HG03520 (cell line): ENCODE measurements around the gene ACOX3.
A peak's percentile ranks its signal among the peaks of the same experiment; 100 is the strongest.
"Not testable (repeated sequence)": the region's sequence is repeated elsewhere in the genome, so short reads cannot be mapped to it uniquely, and the experiment has no call there.

ENCODE experiments used
- ATAC-seq: cut with Tn5 transposase; IDR thresholded peaks from one replicate; pipeline ENCODE4 v1.9.1; 2021; ENCODE audit warnings: mild to moderate bottlenecking, moderate library complexity; ENCODE audit not compliant: unreplicated experiment

Gene ACOX3

GRCh38 chr4:8440492-8441311 is at the start of gene ACOX3, which contains the start of gene TRMT44:
ACOX3 (minus strand) TSS chr4:8440723; CDS start chr4:8416521, 24,202 bp downstream.
TRMT44 (plus strand) TSS chr4:8440777; CDS start chr4:8440823, 46 bp downstream.
- ATAC-seq, result peak; percentile 79

GRCh38 chr4:8488791-8489369 is 48.4 kb upstream of the ACOX3 start:
- no peak for ATAC-seq

- not testable (repeated sequence) for ATAC-seq
These were observed 46.1 kb upstream of the ACOX3 start for GRCh38 chr4:8486643-8487042.

- ATAC-seq, result no peak
These were observed 39.7 kb upstream of the ACOX3 start for GRCh38 chr4:8480221-8480620.

- no peak for ATAC-seq
These were observed 38.5 kb upstream of the ACOX3 start for GRCh38 chr4:8478801-8479744.

- ATAC-seq, result no peak
These were observed 37.8 kb upstream of the ACOX3 start for GRCh38 chr4:8478371-8478770.

- no peak for ATAC-seq
These were observed 37.2 kb upstream of the ACOX3 start for GRCh38 chr4:8477676-8478075.

- ATAC-seq, result no peak
These were observed 36.6 kb upstream of the ACOX3 start for GRCh38 chr4:8477095-8477635.

GRCh38 chr4:8475751-8476575 is 35.4 kb upstream of the ACOX3 start:
- no peak for ATAC-seq

GRCh38 chr4:8474856-8475255 is 34.3 kb upstream of the ACOX3 start:
- no peak for ATAC-seq

GRCh38 chr4:8473920-8474590 is 33.5 kb upstream of the ACOX3 start:
- ATAC-seq, result no peak

- ATAC-seq, result no peak
These were observed 32.8 kb upstream of the ACOX3 start for GRCh38 chr4:8473198-8473919.

- ATAC-seq, result no peak
These were observed 32.2 kb upstream of the ACOX3 start for GRCh38 chr4:8472689-8473197.

GRCh38 chr4:8472158-8472688 is 31.7 kb upstream of the ACOX3 start:
- no peak for ATAC-seq

GRCh38 chr4:8471211-8471875 is 30.8 kb upstream of the ACOX3 start:
- no peak for ATAC-seq

- ATAC-seq, result no peak
These were observed 30.0 kb upstream of the ACOX3 start for GRCh38 chr4:8470451-8471024.

- no peak for ATAC-seq
These were observed 29.0 kb upstream of the ACOX3 start for GRCh38 chr4:8469550-8469949.
